Endometrial microvascular endothelial cells (primary cell): ENCODE results near the gene SDF2L1. TPM values are rescaled to one million over a fixed set of nuclear protein-coding genes. Genes with fewer than 3 reads are reported as not detected.
"Not testable (repeated sequence)": the region's sequence is repeated elsewhere in the genome, so short reads cannot be mapped to it uniquely, and the experiment has no call there.

Source experiments
- in situ Hi-C: cut with HindIII; loops from 2 replicates; pipeline ENCODE4 v1.10.0; 2017; ENCODE audit warnings: low sequenced_read_pairs, low pct_unique_long_range_greater_than_20kb; ENCODE audit errors: inconsistent ontology term
- total RNA-seq: library from RNA; depleted of rRNA; stranded (reverse); fragments of >200 nt; gene quantifications from one replicate; pipeline ENCODE4 v1.2.3, GENCODE V29; 2015; ENCODE audit errors: inconsistent ontology term

The SDF2L1 gene
- total RNA-seq, 1 donor from 2014 or later: 57.4 TPM

DNA sequence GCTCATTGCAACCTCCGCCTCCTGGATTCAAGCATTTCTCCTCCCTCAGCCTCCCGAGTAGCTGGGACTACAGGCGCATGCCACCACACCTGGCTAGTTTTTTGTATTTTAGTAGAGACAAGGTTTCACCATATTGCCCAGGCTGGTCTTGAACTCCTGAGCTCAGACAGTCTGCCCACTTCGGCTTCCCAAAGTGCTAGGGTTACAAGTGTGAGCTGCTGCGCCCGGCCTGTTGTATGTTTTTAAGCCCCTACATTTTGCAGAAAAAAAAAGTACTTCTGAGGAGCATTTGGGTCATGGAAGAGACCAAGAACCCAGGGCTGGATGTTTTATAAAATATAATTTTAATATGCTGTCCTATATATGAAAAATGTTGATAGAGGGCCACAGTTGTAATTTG, 24.8 kb upstream of the SDF2L1 start:
- in situ Hi-C loops: not testable (repeated sequence)

DNA sequence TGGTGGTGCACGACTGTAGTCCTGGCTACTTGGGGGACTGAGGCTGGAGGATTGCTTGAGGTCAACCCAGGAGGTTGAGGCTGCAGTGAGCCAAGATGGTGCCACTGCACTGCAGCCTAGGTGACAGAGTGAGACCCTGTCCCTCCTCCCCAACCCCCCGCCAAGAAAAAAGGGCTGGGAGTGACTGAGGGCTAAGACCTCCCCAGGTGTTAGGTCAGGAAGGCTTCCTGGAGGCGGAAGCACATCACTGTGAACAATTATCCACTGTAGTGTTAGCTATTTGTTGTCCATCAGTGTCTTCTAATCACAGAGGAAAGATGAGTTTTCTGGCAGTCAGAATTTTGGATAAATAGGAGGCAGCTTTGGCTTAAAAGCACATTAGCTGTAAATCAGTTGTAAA, 21.1 kb upstream of the SDF2L1 start:
- in situ Hi-C loops: no loop called here

DNA sequence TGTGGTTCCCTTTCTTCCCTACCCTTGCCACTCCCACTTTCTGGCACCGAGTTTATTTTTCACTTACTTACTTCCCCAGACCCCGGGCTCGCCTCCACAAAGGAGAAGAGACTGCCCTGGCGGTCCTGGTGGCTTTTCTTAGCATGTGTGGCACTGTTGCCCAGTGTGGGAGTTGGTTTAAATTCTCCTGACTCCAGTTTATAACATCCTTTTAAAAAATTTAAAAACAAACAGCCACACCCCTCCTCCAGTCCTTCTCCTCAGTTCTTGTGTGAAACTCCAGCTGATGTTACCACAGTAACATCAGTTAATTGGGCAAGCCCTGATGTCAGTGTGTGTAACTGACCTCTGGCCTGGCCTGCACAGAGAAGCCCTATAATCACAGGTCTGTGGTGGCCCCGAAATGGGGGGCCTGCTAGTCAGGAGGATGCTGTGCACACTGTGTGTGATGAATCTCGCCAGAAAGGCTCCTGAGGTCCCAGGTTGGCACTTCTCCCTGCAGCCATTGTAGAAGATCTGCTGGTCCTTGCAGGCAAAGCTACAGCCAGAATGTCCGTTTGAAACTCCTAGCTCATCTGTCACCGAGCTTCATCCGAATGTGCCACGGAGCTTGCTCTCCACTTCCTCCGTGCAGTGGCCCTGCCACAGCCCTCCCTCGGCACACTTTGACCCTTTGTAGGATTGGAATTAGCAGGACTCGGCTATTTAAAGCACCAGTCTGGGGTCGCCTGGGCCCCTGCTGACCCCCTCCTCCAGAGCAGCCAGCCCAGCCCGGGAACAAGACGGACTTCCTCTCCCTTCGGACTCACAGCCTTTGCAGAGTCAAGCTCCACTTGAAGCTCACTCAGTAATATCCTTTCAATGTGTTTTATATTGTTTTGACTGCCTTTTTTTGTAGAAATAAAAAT, 19.8 kb upstream of the SDF2L1 start:
- in situ Hi-C loops: no loop called here

DNA sequence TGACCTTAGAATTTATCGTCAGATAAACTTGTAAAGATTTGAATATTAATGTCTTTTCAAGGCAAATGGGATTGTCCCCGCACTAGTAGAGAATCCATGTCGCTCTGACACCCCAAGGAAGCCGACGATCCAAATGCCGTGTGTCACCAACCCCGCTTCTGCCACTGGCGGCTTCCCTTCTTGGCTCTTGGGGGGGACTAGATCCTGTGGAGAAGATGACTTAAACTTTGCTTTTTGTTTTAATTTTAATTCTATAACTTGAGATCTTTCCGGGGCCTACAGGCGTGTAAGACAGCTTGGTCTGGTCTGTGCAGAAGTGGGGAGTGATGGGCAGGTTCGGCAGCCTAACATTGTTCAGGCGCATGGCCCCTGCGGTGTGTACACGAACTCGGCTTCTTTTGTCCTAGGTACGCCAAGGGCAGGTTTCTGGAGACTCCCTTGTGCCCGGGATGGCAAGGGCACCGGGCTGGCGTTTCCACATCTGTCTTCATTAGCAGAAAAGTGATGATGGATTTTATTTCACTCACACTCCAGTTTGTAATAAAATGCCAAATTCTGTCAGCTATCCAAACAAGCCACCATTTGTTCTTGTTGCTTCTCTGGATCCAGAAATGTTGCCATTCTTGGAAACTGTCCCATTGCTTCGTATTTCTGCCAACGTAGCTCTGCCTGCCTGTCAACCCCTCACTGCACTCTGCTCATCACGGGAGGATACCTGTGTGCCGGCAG, 19.0 kb upstream of the SDF2L1 start:
- in situ Hi-C loops: no loop called here

DNA sequence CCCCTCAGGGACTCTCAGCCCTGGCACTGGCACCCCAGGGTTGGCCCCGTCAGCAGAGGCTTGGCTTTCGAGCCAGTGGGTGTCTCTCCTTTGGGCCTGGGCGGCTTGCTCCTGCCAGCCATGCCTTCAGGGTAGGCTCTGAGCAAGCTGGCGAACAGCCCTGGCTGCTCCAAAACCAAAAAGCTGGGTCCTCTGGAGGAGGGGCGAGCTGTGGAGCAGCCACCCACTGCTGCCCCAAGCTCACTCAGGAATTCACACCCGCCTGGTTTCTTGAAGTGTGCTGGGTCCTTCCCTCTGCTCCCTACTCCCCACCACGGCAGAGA, 18.5 kb upstream of the SDF2L1 start:
- in situ Hi-C loops: no loop called here

DNA sequence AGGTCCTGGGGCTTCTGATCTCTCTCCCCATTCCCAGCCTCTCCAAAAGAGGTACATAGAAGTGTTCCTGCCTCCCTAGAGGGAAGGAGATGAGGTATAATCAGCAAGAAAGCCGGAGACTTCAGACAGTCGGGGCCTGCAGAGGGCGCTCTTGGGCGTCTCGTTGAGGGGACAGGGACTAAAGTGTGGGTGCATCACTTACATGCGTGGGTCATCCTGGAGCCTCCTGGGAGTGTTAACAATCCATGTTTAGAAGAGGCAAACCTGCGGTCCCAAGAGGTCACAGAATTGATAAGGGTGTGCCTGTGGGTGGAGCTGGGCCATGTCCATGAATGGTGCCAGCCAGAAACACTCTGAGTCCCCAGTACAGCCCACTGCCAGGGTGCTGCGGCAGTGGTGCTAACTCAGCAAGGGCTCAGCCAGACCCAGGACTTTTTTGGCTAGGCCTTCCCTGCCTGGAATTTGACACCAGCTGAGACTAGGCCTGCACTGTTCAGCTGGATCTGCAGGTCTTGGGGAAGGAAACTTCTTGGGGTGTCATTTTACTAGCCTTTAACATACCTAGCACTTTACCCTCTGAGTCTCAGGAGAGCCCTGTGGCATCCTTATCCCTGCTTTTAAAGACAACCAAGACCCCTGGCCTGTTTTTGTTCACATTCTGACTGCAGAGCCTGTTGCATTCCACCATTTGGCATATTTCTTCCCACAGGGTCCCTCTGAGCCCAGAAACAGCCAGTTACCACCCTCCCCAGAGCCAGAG, 17.8 kb upstream of the SDF2L1 start:
- in situ Hi-C loops: no loop called here

DNA sequence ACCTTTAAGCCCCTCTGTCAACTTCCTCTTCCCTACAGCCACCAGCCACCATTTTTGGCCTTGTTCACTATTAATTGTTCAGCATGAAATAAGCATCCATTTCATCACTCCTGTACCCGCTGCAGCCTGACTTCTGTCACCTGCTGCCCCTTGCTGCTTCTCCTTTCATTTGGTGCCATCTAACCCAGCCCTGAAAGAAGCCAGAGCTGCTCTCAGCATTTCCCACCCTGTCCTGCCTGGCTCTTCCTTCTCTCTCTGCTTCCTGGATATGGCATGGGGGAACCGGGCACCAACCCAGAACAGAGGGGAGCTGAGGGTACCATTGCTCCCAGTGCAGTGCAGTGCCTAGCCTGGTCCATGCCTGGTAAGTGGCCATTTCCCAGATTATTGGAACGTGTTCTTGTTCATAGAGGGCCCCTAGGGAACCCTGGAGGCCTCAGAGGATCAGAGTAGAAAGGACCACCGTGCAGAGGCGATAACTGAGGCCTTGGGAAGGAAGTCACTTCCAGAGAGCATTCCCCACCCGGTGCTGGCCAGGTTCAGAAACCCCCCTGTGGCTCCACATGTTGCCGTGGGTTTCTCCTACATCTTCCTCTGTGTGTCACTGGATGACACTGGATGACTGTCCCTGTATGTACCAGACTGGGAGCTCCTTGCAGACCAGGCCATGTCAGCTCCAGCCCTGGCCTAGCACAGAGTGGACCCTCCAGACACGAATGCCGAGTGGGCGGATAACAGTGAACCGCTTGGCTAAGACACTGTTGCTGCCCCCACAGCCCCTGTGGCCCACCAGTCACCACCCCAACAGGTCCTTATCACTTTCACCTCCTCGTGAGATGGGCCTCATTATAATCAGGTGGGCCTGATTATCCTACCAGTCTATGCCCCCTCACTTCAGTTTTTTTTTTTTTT, 17.0 kb upstream of the SDF2L1 start:
- in situ Hi-C loops: no loop called here

DNA sequence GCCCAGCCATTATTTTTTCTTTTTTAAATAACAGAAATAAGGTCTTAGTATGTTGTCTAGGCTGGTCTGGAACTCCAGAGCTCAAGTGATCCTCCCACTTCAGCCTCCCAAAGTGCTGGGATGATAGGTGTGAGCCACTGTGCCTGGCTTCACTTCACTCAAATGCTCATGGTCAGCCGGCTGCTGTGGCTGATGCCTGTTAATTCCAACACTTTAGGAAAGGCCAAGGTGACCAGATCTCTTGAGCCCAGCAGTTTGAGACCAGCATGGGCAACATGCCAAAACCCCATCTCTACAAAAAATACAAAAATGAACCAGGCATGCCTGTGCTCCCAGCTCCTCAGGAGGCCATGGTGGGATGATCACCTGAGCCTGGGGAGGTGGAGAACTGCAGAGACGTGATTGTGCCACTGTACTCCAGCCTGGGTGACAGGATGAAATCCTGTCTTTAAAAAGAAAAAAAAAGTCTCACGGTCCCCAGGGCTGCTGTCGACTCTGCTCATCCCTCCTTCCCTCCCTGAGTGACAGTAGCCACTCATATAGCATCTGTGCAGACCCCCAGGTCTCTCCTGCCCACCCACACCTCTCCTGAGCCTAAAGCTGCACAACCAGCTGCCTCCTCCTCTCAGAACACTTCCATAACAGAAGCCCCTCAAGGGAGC, 15.9 kb upstream of the SDF2L1 start:
- in situ Hi-C loops: no loop called here

DNA sequence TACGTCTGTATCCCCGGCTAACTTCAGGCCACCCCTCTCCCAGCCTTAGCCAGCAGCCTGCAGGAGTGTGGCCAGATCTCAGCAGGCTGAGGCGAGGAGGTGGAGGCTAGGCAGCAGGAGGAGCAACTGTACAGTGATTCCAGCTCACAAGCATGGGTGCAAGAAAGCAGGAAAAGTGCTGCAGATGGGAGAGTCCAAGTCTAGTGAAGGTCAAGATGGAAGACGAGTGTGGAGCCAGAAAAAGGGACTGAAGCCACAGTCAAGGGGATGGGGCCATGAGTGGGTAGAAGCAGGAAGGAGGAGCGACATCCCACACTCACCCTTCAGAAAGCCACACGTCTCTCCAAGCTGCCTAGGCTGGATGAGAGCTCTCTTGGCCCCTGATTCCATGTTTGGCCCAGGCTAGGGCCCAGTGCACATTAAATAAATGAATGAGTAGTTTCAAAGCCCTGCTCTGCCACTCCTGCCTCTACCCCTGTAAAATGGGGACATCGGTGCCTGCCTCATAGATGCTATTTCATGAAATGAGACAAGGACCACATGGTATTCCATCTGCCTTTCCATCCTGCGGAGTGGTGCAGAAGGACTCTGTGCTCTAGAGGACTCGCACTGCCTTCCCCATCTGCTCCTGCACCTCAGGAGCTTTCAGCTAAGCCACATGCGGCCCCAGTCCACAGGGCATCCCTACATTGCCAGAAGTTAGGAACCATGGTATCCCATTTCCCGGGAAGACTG, 15.2 kb upstream of the SDF2L1 start:
- in situ Hi-C loops: no loop called here

DNA sequence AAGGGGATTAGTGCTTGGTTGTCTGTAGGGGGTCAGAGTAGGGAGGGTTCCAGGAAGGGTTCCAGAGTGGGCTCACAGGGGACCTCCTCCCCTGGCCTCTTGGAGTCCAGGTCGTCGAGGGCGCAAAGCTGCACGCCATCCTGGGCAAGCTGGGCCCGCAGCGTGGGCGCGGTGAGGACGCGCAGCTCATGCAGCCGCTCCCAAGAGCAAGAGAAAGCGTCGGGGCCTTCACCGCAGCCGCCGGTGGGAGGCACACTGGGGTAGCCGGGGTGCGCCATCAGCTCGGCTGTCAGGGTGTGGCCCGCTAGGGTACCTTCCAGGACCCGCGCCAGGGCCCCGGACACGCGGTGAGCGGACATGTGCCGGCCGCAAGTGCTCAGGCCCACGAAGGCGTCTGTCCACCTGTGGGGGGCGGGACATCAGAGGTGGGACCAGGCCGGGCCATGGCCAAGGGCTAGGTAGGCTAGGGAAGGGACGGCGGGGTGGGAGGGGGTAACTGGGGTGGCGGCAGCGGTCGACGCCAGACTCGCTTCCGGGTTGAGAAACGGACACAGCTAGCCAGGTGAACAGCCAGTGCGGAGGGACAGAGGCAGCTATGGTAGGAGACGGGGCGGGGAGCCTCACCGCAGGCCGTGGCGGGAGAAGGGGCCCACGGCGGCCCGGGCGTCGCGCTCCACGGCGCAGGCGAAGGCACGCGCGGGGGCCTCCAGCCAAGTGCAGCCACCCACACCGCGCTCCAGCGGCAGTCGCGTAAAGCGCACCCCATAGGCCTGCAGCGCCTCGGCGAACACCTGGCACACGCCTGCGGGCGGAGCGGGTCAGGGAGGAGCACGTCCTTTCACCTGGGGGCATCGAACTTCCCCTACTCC, 13.5 kb upstream of the SDF2L1 start:
- in situ Hi-C loops: no loop called here

DNA sequence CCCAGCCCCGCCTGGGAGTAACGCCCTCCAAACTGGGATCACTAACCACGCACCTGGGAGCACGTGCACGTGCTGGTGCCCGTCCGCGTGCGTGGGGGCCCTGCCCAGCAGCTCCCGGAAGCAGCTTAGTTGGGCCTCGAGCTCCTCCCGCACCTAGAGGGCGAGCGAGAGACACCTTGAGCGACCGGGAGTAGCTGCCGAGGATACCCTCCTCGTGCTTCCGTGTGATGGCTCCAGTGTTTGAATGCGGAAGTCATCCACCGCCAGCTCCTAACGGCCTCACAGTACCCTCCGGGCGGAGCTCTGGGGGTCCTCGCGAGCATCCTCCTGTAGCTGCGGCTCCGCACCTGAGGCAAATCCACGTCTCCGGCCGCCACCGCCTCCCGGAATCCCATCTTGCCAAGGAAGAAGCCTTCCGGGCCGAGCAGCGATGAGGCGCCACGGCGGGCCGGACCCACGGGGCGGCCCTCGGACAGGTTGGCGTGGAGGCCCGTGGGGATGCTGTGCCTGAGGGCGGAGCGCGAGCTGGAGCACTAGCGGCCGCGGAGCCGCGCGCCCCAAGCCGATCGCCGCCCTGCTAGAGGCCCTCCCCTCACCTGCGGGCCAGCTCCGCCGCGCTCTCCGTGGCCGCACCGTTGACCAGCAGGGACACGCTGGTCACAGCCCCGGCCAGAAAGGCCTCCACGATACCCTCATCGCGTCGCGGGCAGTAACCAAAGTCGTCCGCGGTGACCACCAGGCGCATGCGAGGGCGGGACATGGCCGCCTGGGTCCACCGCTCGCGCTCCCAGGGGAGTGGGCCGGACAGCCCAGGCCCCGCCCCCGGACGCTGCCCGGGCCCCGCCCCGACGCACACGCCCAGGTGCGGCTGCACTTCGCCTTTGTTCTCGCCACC, 12.6 kb upstream of the SDF2L1 start, which contains the start of gene YDJC:
Gene YDJC, minus strand, starts transcription at position 768 of the 895 bp plus-strand sequence. Its CDS starts 8 bp downstream, at position 760.
- in situ Hi-C loops: no loop called here

DNA sequence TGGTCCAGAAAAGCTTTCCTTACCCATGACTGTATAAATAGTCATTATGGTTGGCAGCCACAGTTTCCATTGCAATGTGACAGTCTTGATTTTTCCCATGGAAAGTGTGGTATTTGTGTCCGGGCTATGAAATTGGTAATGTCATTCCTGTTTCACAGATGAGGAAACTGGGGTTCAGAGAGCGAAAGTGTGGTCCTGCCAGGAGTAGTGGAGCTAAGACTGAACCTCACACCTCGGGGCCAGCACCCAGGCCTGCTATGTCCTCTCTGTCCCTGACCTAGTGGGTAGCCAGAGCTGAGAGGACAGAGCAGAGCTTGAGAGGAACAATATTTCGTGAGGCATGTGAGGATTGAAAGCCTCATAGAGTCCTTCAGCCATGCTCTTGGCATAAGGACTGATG, 11.1 kb upstream of the SDF2L1 start:
- in situ Hi-C loops: no loop called here

DNA sequence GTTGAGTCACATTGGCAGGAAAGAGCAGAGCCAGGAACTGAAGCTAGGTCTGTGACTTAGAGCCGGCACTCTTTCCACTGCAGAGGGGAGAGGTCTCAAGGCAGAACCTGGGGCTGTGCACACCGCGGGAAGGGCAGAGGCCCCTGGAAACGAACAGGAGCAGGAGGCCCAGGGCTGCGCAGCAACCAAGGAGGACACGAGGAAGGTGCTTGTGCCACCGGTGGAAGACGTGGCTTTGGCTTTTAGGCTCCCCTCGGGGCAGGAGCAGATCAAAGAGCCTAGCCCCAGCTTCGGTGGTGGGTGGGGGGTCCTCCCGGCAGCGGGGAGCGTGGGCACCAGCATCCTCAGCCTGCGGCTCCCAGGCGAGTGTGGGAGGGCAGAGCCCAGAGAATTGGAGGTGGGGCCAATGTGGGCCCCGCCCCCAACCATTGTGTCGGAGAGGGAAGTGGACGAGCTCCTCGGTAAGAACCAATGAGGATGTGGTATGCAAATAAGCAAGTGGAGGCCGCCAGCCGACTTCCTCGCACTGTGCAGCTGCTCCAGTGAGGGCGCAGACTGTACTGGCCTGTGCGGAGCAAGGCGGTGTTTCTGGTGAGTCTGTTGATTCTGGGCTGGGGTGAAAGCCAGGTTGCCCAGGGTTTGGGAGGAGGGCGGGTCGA, 9.7 kb upstream of the SDF2L1 start, which contains the start of gene CCDC116:
Gene CCDC116, plus strand, starts transcription at position 524 of the 659 bp plus-strand sequence. CDS start 422 bp downstream, outside the sequence.
- in situ Hi-C loops: no loop called here

DNA sequence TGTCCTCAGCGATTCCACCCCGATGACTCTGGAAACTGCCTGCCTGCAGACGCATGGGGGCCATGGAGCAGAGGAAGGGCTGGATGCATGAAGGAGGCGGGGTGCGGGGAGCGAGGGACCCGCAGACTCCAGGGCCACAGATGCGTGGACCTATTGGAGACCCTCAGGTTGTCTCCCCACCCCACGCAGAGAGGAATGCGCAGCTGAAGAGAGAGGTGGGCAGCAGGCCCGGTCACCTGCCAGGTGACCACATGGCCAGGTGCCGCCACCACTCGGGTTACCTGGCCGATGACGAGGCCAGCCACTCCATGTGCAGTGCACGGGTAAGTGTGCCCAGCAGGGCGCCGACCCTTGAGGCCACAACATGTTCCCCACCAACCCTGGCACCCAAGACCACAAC, 9.2 kb upstream of the SDF2L1 start:
- in situ Hi-C loops: no loop called here

DNA sequence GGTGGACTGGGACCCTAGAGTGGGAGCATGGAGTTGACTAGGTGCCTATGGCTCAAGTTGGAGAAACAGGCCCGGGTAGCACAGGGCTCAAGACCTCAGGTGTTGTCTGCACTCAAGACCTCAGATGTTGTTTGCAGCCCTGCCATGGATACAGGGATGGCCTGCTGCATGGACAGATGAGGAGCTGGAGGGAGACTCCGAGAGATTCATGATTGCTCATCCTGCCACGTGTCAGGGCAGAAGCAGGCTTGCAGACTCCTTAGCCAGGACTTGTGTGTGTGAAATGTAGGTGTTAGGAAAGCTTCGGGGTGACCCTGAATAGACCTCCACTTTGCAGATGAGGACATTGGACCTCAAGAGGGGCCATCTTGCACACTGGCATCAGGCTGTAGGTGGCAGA, 8.6 kb upstream of the SDF2L1 start:
- in situ Hi-C loops: no loop called here
